Adrenal gland (tissue), 5 donors: ENCODE data around the gene APOL2.

Experiments
- CTCF ChIP-seq, 6 experiments: fragments of 450-650 bp in 4 of 6; fragments of 200-600 bp in 2 of 6; sonication (generic) in 1 of 6; IDR thresholded peaks; 1 replicate in 5 of 6; 2 replicates in 1 of 6; pipeline versions ENCODE4 v1.5.1 to v1.8.0; 2016 to 2021; ENCODE audit warnings: antibody characterized with exemption in 6 of 6, mild to moderate bottlenecking in 2 of 6, moderate library complexity in 1 of 6
- POLR2A ChIP-seq, 2 donors: fragments of 450-650 bp; IDR thresholded peaks; one replicate each; pipeline ENCODE4 v1.6.1; 2017; ENCODE audit warnings: antibody characterized with exemption in 2 of 2, mild to moderate bottlenecking in 2 of 2, moderate library complexity in 1 of 2
- donor health status: DM: no; HTN: no; CAD: no.

DNA sequence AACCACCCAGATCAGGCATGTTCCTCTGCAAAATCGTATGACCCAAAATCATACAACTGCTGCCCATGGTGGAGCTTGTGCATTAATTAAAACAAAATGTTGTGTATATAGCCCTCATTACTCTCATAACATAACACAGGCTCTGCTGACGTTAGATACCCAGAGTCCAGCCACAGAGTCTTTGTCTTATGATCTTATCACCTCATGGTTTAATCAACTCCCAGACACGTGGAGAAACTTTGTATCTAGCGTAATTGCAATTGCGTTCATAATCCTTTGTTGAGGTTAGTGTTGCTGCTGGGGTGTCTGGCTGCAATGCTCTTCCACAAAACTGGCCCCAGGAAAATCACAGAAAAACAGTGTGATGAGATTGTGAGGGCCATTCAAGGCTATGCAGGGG, 8.6 kb upstream of the APOL2 start:
- TF ChIP-seq CTCF (IDR thresholded peaks at IDR 0.05): no peak
- TF ChIP-seq POLR2A (IDR thresholded peaks at IDR 0.05): no peak
